Activated T-cell treated with anti-CD3 and anti-CD28 coated beads, Interleukin-2, amount 50 U/mL, for 72 hours (primary cell): ENCODE measurements around the gene PPM1L. TPM values are rescaled to one million over a fixed set of nuclear protein-coding genes. Genes with fewer than 3 reads are reported as not detected.
A peak's percentile ranks its signal among the peaks of the same experiment; 100 is the strongest.
"Not testable (repeated sequence)": the region's sequence is repeated elsewhere in the genome, so short reads cannot be mapped to it uniquely, and the experiment has no call there.

Experiments
- ATAC-seq, 2 donors: fragments of 150-1000 bp; cut with Tn5 transposase; replicated peaks in 1 of 2; 2 replicates each; pipeline ENCODE4 v1.10.0; 2021; ENCODE audit warnings: moderate library complexity in 2 of 2, mild to moderate bottlenecking in 1 of 2
- DNase-seq, 2 donors: peaks; one replicate each; pipeline ENCODE4 v3.0.0; 2021 to 2022; ENCODE audit warnings: mixed read lengths in 1 of 2
- H3K27ac Mint-ChIP-seq: one replicate; pipeline ENCODE4 v1.8.0; 2022; ENCODE audit warnings: mild to moderate bottlenecking, moderate library complexity, mixed read lengths
- H3K27me3 Mint-ChIP-seq: one replicate; pipeline ENCODE4 v1.8.0; 2022; ENCODE audit warnings: low read depth, mixed read lengths
- H3K36me3 Mint-ChIP-seq, 2 donors: one replicate each; pipeline ENCODE4 v1.8.0; 2022; ENCODE audit warnings: mixed read lengths in 2 of 2, mild to moderate bottlenecking in 1 of 2; ENCODE audit not compliant: insufficient read depth in 2 of 2
- H3K4me1 Mint-ChIP-seq: one replicate; pipeline ENCODE4 v1.8.0; 2022; ENCODE audit warnings: low read depth, mixed read lengths
- H3K4me3 Mint-ChIP-seq, 2 donors: one replicate each; pipeline ENCODE4 v1.8.0; 2022; ENCODE audit warnings: mild to moderate bottlenecking in 2 of 2, mixed read lengths in 2 of 2, moderate library complexity in 2 of 2
- H3K9me3 Mint-ChIP-seq, 2 donors: one replicate each; pipeline ENCODE4 v1.8.0; 2022; ENCODE audit warnings: mixed read lengths in 2 of 2
- total RNA-seq, 2 donors: library from RNA; stranded (reverse); gene quantifications; one replicate each; pipeline ENCODE4 v1.2.3, GENCODE V29; 2022

Gene PPM1L
- total RNA-seq, 2 donors from 2014 or later: 6.4 to 7.8 TPM

GRCh38 chr3:161010151-161010550 is 254.1 kb downstream of the PPM1L start:
- H3K4me1 Mint-ChIP-seq, H3K36me3 Mint-ChIP-seq, H3K27ac Mint-ChIP-seq, H3K27me3 Mint-ChIP-seq, DNase-seq, ATAC-seq, H3K4me3 Mint-ChIP-seq: not testable (repeated sequence)
- peaks cover 0 to 11% of the 10 kb centered on the region in 2 donors for H3K9me3 Mint-ChIP-seq

DNA sequence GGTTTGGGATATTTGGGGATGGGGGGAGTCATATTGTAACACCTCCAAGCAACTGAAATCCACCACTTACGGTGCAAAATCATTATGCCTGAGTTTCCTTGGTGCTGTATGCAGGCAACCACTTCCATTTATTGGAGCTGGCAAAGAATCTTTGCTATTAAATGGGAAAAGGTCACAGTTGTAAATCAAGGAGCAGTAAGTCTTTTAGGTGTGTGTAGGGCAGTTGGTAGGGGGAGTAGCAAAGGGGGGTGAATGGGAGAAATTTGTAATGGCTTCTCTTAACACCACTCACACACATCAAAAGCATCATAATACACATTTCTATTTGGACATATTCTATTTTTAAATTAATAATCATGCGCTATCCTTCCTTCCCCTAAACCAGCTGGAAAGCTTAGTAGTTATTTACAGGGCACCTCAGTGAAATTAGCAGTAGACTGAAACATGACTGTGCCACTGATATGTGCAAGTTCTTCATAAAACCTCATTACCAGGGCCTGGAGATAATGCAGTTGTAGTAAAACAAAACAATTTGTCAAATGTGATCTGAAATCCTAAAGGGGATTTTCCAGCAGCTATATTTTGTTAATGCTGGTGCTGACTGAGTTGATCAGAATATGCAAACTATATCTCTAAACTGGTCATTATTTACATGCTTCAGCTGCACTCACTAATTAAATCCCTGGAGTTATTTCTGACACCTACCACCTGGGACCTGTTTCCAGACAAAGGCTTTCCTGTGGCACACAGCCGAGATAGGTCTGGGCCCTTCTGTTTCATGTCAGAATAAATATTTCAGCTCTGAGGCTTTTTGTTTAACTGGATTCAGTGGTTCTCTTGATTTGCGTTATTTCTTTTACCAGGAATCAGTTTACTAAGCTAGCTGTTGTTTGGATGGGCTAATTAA is 259.1 kb downstream of the PPM1L start:
- H3K36me3 Mint-ChIP-seq: peaks cover 2% of the 10 kb centered on the region in 2 donors
- H3K4me1 Mint-ChIP-seq: no peaks in the 10 kb centered on the region
- no peak overlapping the region for H3K27ac Mint-ChIP-seq
- H3K4me3 Mint-ChIP-seq: no peak overlapping the region
- no peak for ATAC-seq
- H3K9me3 Mint-ChIP-seq: peaks cover 2 to 8% of the 10 kb centered on the region in 2 donors
- H3K27me3 Mint-ChIP-seq: no peaks in the 10 kb centered on the region
- DNase-seq: no peak

- Mint-ChIP-seq H3K4me1 (no peaks in the 10 kb centered on the region), H3K27me3 (no peaks in the 10 kb centered on the region), H3K27ac (no peak overlapping the region), H3K9me3 (peaks cover 4 to 7% of the 10 kb centered on the region in 2 donors), H3K4me3 (no peak overlapping the region), H3K36me3 (peaks cover 2% of the 10 kb centered on the region in 2 donors)
- DNase-seq: no peak
- no peak for ATAC-seq
Observed at GRCh38 chr3:161016417-161017313, 260.6 kb downstream of the PPM1L start.

GRCh38 chr3:161017971-161018370 is 261.9 kb downstream of the PPM1L start:
- ATAC-seq (no peak), DNase-seq (no peak)
- H3K4me3 Mint-ChIP-seq: no peak overlapping the region
- peaks cover 5 to 6% of the 10 kb centered on the region in 2 donors for H3K36me3 Mint-ChIP-seq
- H3K27ac Mint-ChIP-seq: no peak overlapping the region
- no peaks in the 10 kb centered on the region for H3K4me1 Mint-ChIP-seq
- H3K9me3 Mint-ChIP-seq: peaks cover 4 to 7% of the 10 kb centered on the region in 2 donors
- H3K27me3 Mint-ChIP-seq: no peaks in the 10 kb centered on the region

GRCh38 chr3:161020256-161020655 is 264.2 kb downstream of the PPM1L start:
- Mint-ChIP-seq H3K27me3 (no peaks in the 10 kb centered on the region), H3K4me1 (no peaks in the 10 kb centered on the region), H3K4me3 (no peak overlapping the region), H3K27ac (no peak overlapping the region), H3K9me3 (peaks cover 11 to 15% of the 10 kb centered on the region in 2 donors), H3K36me3 (peaks cover 6 to 15% of the 10 kb centered on the region in 2 donors)
- no peak for ATAC-seq
- DNase-seq: no peak

GRCh38 chr3:161025911-161026310 is 269.9 kb downstream of the PPM1L start:
- no peaks in the 10 kb centered on the region for H3K4me1 Mint-ChIP-seq
- H3K9me3 Mint-ChIP-seq: peaks cover 10 to 11% of the 10 kb centered on the region in 2 donors
- no peak overlapping the region for H3K27ac Mint-ChIP-seq
- peaks cover 4 to 13% of the 10 kb centered on the region in 2 donors for H3K36me3 Mint-ChIP-seq
- H3K27me3 Mint-ChIP-seq: no peaks in the 10 kb centered on the region
- DNase-seq: no peak
- no peak overlapping the region for H3K4me3 Mint-ChIP-seq
- ATAC-seq: no peak

- ATAC-seq (no peak), DNase-seq (no peak)
- no peaks in the 10 kb centered on the region for H3K4me1 Mint-ChIP-seq
- H3K4me3 Mint-ChIP-seq: no peak overlapping the region
- peaks cover 9 to 10% of the 10 kb centered on the region in 2 donors for H3K9me3 Mint-ChIP-seq
- H3K27ac Mint-ChIP-seq: no peak overlapping the region
- no peaks in the 10 kb centered on the region for H3K27me3 Mint-ChIP-seq
- H3K36me3 Mint-ChIP-seq: peaks cover 6 to 13% of the 10 kb centered on the region in 2 donors
Observed at GRCh38 chr3:161026612-161027510, 270.8 kb downstream of the PPM1L start.

GRCh38 chr3:161028555-161029153 is 272.6 kb downstream of the PPM1L start:
- no peaks in the 10 kb centered on the region for H3K27me3 Mint-ChIP-seq
- ATAC-seq (no peak), DNase-seq (no peak)
- H3K4me3 Mint-ChIP-seq: no peak overlapping the region
- peaks cover 5% of the 10 kb centered on the region in 2 donors for H3K9me3 Mint-ChIP-seq
- H3K36me3 Mint-ChIP-seq: peaks cover 4 to 9% of the 10 kb centered on the region in 2 donors
- no peaks in the 10 kb centered on the region for H3K4me1 Mint-ChIP-seq
- no peak overlapping the region for H3K27ac Mint-ChIP-seq

GRCh38 chr3:161031134-161031533 is 275.1 kb downstream of the PPM1L start:
- Mint-ChIP-seq H3K36me3 (peaks cover 4 to 9% of the 10 kb centered on the region in 2 donors), H3K27ac (no peak overlapping the region), H3K9me3 (peaks cover 3 to 7% of the 10 kb centered on the region in 2 donors), H3K4me3 (no peak overlapping the region), H3K4me1 (peaks cover 18% of the 10 kb centered on the region), H3K27me3 (no peaks in the 10 kb centered on the region)
- DNase-seq (no peak), ATAC-seq (no peak)

GRCh38 chr3:161034913-161035550 is 279.0 kb downstream of the PPM1L start:
- DNase-seq (peak; percentile 7 to 20), ATAC-seq (peak; percentile 94 to 96)
- H3K9me3 Mint-ChIP-seq, H3K27me3 Mint-ChIP-seq, H3K36me3 Mint-ChIP-seq, H3K27ac Mint-ChIP-seq: not testable (repeated sequence)
- Mint-ChIP-seq H3K4me3 (peak overlapping the region in 1 of 2 donors; percentile 13), H3K4me1 (peaks cover 18% of the 10 kb centered on the region)

GRCh38 chr3:161035711-161036110 is 279.7 kb downstream of the PPM1L start:
- H3K9me3 Mint-ChIP-seq: peaks cover 1 to 7% of the 10 kb centered on the region in 2 donors
- DNase-seq (no peak), ATAC-seq (no peak)
- H3K36me3 Mint-ChIP-seq: peaks cover 4 to 9% of the 10 kb centered on the region in 2 donors
- H3K27ac Mint-ChIP-seq: no peak overlapping the region
- peaks cover 18% of the 10 kb centered on the region for H3K4me1 Mint-ChIP-seq
- no peaks in the 10 kb centered on the region for H3K27me3 Mint-ChIP-seq
- H3K4me3 Mint-ChIP-seq: peak overlapping the region in 1 of 2 donors; percentile 12
